Measurements from ENCODE around the gene DNAH12. TPM values are rescaled to one million over a fixed set of nuclear protein-coding genes. Genes with fewer than 3 reads are reported as not detected.
A peak's percentile ranks its signal among the peaks of the same experiment; 100 is the strongest.

The DNAH12 gene
- total and polyA plus RNA-seq, 2 of the 13 experiments (the other 11 are each of a cell fraction or from before 2014, with no cell fraction given): 0.11 TPM

- TF ChIP-seq TFDP2 (CRISPR knock-in tag; IDR thresholded peaks at IDR 0.05) (peak; percentile 84), ZFYVE20 (CRISPR knock-in tag; IDR thresholded peaks at IDR 0.05; ENCODE audit: borderline replicate concordance, low read depth) (no peak), POLR2A (IDR thresholded peaks at IDR 0.05; ENCODE audit: insufficient read depth in 1 of 2, low read depth in 2 of 2, low read length in 2 of 2) (peak; percentile 93 to 95), GTF3A (CRISPR knock-in tag; conservative IDR thresholded peaks at IDR 0.05) (0 out of 2 replicates have a peak, but pooled peaks have one; percentile 13), SIX1 (CRISPR knock-in tag; IDR thresholded peaks at IDR 0.05; ENCODE audit: borderline replicate concordance) (no peak), ZNF431 (CRISPR knock-in tag; IDR thresholded peaks at IDR 0.05; ENCODE audit: borderline replicate concordance, low read depth) (peak; percentile 60; the same call in 1 of the 2 replicates), DPF2 (CRISPR knock-in tag; IDR thresholded peaks at IDR 0.05; ENCODE audit: borderline replicate concordance, low read depth) (no peak), ZFP62 (CRISPR knock-in tag; IDR thresholded peaks at IDR 0.05) (no peak), ZNF274 (CRISPR knock-in tag; IDR thresholded peaks at IDR 0.05) (peak; percentile 87; the same call in 1 of the 2 replicates), GATAD1 (CRISPR knock-in tag; IDR thresholded peaks at IDR 0.05) (peak; percentile 95), NR2F6 (IDR thresholded peaks at IDR 0.05) (peak; percentile 88), NR2F6 (CRISPR knock-in tag; IDR thresholded peaks at IDR 0.05) (peak; percentile 80; the same call in 1 of the 2 replicates)
Measured at GRCh38 chr3:57555738-57556458, 11.8 kb upstream of the DNAH12 start, which contains the start of gene PDE12 (continued).

- Histone ChIP-seq H3K27me3 (ENCODE audit: control insufficient read depth in 1 of 2, insufficient read depth in 2 of 2, low read length in 2 of 2) (no peaks in the 10 kb centered on the region; a peak in 1 of 5 replicates), H3K36me3 (replicated peaks in 1 of 2; ENCODE audit: control insufficient read depth in 1 of 2, insufficient read depth in 2 of 2, low read length in 2 of 2) (no peaks in the 10 kb centered on the region; a peak in 2 of 5 replicates), H3K27ac (ENCODE audit: extremely low read length, insufficient read depth, low read length) (peak overlapping the region; percentile 92), H3K4me3 (replicated peaks in 1 of 3; ENCODE audit: insufficient read depth in 1 of 3, low read depth in 2 of 3, low read length in 3 of 3) (peak overlapping the region; percentile 56 to 80 (median 72)), H3K4me2 (ENCODE audit: low read depth, low read length) (peak overlapping the region; percentile 98), H3K9me3 (ENCODE audit: low read length) (no peaks in the 10 kb centered on the region), H3K79me2 (ENCODE audit: insufficient read depth, low read length) (peaks cover 42% of the 10 kb centered on the region), H2AFZ (ENCODE audit: low read length) (peak overlapping the region; percentile 88), H3K4me1 (ENCODE audit: insufficient read depth, low read length) (peaks cover 30% of the 10 kb centered on the region), H3K9ac (ENCODE audit: insufficient read depth, low read depth, low read length) (peak overlapping the region; percentile 94), H4K20me1 (ENCODE audit: insufficient read depth, low read length) (no peaks in the 10 kb centered on the region)
- in situ Hi-C loops (cut with HindIII; ENCODE audit: extremely low pct_ligation_motif_present, low pct_unique_long_range_greater_than_20kb): loop anchor here (10.0 kb wide), 1 partner anchor 161 kb away; no protein-coding TSS in a partner anchor
- TF ChIP-seq NCOA1 (CRISPR knock-in tag; IDR thresholded peaks at IDR 0.05) (no peak), POGZ (CRISPR knock-in tag; IDR thresholded peaks at IDR 0.05) (no peak), ZFP36L1 (CRISPR knock-in tag; IDR thresholded peaks at IDR 0.05) (0 out of 2 replicates have a peak, but pooled peaks have one; percentile 11), ZNF431 (CRISPR knock-in tag; IDR thresholded peaks at IDR 0.05; ENCODE audit: borderline replicate concordance, low read depth) (0 out of 2 replicates have a peak, but pooled peaks have one; percentile 18), FOXP1 (IDR thresholded peaks at IDR 0.05) (no peak), FOXP1 (CRISPR knock-in tag; IDR thresholded peaks at IDR 0.05) (peak; percentile 29; the same call in 1 of the 2 replicates), SP140L (CRISPR knock-in tag; IDR thresholded peaks at IDR 0.05; ENCODE audit: borderline replicate concordance) (peak; percentile 13; the same call in 1 of the 2 replicates), AHR (CRISPR knock-in tag; IDR thresholded peaks at IDR 0.05) (no peak), ZNF275 (CRISPR knock-in tag; IDR thresholded peaks at IDR 0.05; ENCODE audit: borderline replicate concordance) (0 out of 2 replicates have a peak, but pooled peaks have one; percentile 0)
- TSS peak; percentile 96 for BruUV-seq (replicated peaks)
- FAIRE-seq (no peak), ATAC-seq (peak; percentile 43), DNase-seq (ENCODE audit: low spot score) (peak; percentile 29)
- 9% methylated on average over 8 of the region's 8 CpGs for WGBS (ENCODE audit: low lambda C conversion rate)
- ChIA-PET POLR2A (interaction anchor here (1.0 to 3.3 kb wide), 9 partner anchors 9 to 201 kb away, joined by 3 to 36 read pairs (median 5); partner anchors contain the start of genes ARF4, DENND6A, DNAH12 and SLMAP), CTCF (ENCODE audit: low intra/inter-chr PET ratio, low total read pairs) (no interaction called here)
- intact Hi-C loops (cut with micrococcal nuclease; ENCODE audit: unreplicated experiment): loop anchor here (5.0 kb wide), 1 partner anchor 42 kb away; the partner anchor contains the start of gene ARF4
Measured at GRCh38 chr3:57555306-57555705, 11.2 kb upstream of the DNAH12 start.

Data from HepG2 (cell line).